Tibial artery (tissue), 4 donors: Measurements from ENCODE around the gene ARV1.

Experiments used
- DNase-seq, 2 donors: peaks; one replicate each; pipeline ENCODE4 v3.0.0-alpha.2; 2019
- H3K27ac ChIP-seq, 2 donors: fragments of 200-600 bp; sonication (generic) in 1 of 2; 1 replicate in 1 of 2; 2 replicates in 1 of 2; pipeline ENCODE4 v1.5.1; 2018 to 2019; ENCODE audit warnings: mild to moderate bottlenecking in 1 of 2
- H3K27me3 ChIP-seq, 2 donors: fragments of 200-600 bp; sonication (generic) in 1 of 2; one replicate each; pipeline versions ENCODE4 v1.5.1 to v1.6.0; 2016 to 2019
- H3K36me3 ChIP-seq, 3 donors: fragments of 200-600 bp; sonication (generic) in 2 of 3; one replicate each; pipeline ENCODE4 v1.5.1; 2016 to 2019; ENCODE audit warnings: mild to moderate bottlenecking in 2 of 3
- H3K4me1 ChIP-seq, 4 donors: fragments of 200-600 bp; sonication (generic) in 2 of 4; 1 replicate in 3 of 4; 2 replicates in 1 of 4; pipeline ENCODE4 v1.5.1; 2016 to 2019
- H3K4me3 ChIP-seq, 2 donors: fragments of 200-600 bp; sonication (generic) in 1 of 2; 1 replicate in 1 of 2; 2 replicates in 1 of 2; pipeline ENCODE4 v1.5.1; 2018 to 2019; ENCODE audit warnings: mild to moderate bottlenecking in 2 of 2
- H3K9me3 ChIP-seq, 3 donors: fragments of 200-600 bp; sonication (generic) in 1 of 3; one replicate each; pipeline ENCODE4 v1.5.1; 2016 to 2019
- intact Hi-C: fragments of 100-400 bp; cut with DNase I; formaldehyde crosslinking; loops from one replicate; pipeline ENCODE4 v1.15.0; 2023; ENCODE audit warnings: low total_unique reads
- TF ChIP-seq, protein P1 (sequence below), 2 experiments: fragments of 200-600 bp in 1 of 2; fragments of 450-650 bp in 1 of 2; IDR thresholded peaks; one replicate each; pipeline ENCODE4 v1.5.1; 2017 to 2019; ENCODE audit warnings: antibody characterized with exemption in 2 of 2, mild to moderate bottlenecking in 1 of 2, moderate library complexity in 1 of 2

The ARV1 gene

DNA sequence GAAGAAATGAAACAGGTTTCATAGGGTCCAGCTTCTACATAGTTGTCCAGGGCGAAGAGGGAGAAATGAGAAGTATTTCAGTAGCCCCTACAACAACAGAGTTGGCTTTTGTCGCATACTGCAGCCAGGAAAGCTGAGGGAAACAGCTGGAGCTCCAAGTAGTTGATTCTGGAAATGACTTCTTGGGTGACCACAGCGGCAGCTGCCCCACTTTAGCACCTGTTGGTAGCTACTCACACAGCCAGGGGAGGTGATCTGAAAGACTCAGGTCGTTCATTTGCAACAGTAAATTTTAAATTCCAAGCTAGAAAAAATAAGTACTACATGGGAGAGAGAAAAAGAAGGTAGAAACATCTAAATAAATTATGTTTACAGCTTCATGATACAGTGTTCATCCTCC lies 2.5 kb upstream of the ARV1 start:
- H3K4me1 ChIP-seq, result peaks cover 5 to 26% (median 15%) of the 10 kb centered on the region in 4 donors
- H3K36me3 ChIP-seq, result peaks cover 0 to 10% (median 0%) of the 10 kb centered on the region in 3 donors

DNA sequence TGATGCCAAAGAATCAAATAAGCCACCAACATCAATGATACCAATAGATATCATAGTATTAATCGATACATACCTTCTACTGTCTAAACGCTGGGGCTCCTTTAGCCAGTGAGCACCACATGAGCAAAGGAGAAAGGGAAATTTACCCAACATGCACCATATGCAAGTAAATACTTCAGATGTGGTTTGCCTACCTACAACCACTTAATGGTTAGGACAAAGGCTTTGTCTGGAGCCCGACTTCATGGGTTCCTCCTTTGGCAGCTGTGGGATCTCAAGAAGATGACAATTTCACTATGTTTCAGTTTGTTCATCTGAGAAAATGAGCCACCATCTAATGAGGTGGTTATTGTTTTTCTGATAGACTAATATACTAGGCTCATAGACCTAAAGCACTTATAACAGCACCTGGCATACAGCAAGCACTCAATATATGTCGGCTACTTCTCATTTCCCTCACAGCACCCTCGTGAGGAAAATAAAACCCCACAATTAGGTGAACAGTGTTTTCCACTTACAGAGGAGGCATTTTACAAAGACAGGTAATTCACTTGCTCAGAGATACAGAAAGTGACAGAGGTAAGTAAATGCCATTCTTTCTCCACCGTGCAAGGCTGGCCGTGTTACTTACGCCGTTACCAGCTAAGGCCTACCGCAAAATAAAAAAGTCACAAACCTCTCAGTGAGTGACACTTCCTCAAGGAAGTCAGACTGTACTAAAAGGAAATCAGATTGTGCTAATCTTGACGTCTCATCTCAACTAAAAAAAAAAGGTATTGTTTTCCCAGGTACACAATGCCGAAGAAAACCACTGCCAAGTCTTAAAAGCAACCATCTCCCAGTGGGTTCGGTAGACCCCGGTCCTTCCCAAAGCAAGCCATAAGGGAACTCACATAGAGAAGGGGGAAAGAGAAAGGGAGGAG lies 1.8 kb upstream of the ARV1 start:
- H3K27me3 ChIP-seq, result no peaks in the 10 kb centered on the region
- intact Hi-C loops, result loop anchor here (5.0 to 10.0 kb wide), 3 partner anchors 50 to 180 kb away; partner anchors contain the start of gene C1orf198
- no peak for DNase-seq
- H3K36me3 ChIP-seq, result peaks cover 0 to 10% (median 0%) of the 10 kb centered on the region in 3 donors
- peak overlapping the region; percentile 85 to 95 for H3K4me3 ChIP-seq
- peaks cover 5 to 26% (median 15%) of the 10 kb centered on the region in 4 donors for H3K4me1 ChIP-seq
- TF ChIP-seq, protein P1, sequence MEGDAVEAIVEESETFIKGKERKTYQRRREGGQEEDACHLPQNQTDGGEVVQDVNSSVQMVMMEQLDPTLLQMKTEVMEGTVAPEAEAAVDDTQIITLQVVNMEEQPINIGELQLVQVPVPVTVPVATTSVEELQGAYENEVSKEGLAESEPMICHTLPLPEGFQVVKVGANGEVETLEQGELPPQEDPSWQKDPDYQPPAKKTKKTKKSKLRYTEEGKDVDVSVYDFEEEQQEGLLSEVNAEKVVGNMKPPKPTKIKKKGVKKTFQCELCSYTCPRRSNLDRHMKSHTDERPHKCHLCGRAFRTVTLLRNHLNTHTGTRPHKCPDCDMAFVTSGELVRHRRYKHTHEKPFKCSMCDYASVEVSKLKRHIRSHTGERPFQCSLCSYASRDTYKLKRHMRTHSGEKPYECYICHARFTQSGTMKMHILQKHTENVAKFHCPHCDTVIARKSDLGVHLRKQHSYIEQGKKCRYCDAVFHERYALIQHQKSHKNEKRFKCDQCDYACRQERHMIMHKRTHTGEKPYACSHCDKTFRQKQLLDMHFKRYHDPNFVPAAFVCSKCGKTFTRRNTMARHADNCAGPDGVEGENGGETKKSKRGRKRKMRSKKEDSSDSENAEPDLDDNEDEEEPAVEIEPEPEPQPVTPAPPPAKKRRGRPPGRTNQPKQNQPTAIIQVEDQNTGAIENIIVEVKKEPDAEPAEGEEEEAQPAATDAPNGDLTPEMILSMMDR (IDR thresholded peaks at IDR 0.05), result no peak
- no peaks in the 10 kb centered on the region for H3K9me3 ChIP-seq
- peak overlapping the region in 1 of 2 donors; percentile 69 for H3K27ac ChIP-seq

More for the DNA sequence above, 2.5 kb upstream of the ARV1 start:
- no peaks in the 10 kb centered on the region for H3K27me3 ChIP-seq
- H3K9me3 ChIP-seq, result no peaks in the 10 kb centered on the region
- DNase-seq, result no peak
- H3K4me3 ChIP-seq, result no peak overlapping the region
- H3K27ac ChIP-seq, result no peak overlapping the region
- TF ChIP-seq, protein P1 (IDR thresholded peaks at IDR 0.05), result no peak
- intact Hi-C loops, result loop anchor here (5.0 to 10.0 kb wide), 3 partner anchors 49 to 179 kb away; partner anchors contain the start of gene C1orf198

DNA sequence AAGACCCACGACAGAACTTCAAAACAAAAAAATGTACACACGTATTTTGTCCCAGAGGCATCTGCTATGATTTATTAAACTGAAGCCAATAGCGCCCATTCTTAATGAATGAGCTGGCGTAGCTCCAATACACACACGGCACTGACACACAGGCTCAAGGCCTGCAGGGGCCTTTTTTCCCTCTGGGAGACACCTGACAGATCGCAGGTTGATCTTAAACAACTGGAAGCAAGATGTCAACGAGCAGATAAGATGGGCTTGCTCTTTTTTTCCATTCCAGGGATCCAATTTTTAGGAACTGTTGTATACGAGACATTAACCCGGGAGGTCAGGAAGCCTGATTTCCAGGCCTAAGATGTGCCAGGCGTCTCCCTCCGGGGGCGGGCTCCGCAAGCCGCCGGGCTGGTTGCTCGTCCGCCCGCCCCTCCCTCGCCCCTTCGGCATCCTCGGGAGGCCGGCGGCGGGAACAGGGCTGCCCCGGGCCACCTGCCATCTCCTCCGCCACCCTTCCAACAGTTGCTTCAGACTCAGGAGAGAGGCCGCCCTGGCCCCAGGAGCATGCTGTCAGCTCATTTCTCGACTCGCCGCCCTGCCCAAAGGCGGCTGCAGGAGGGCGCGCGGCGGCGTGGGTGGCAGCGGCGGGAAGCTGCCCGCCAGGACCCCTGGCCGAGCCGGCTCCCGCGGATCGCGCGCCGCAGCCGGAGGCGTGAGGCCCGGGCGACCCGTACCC lies 968 bp upstream of the ARV1 start:
- peaks cover 5 to 26% (median 15%) of the 10 kb centered on the region in 4 donors for H3K4me1 ChIP-seq
- peaks cover 0 to 17% (median 0%) of the 10 kb centered on the region in 3 donors for H3K36me3 ChIP-seq
- no peaks in the 10 kb centered on the region for H3K27me3 ChIP-seq
- peak in 1 of 2 donors; percentile 25 for DNase-seq
- peak overlapping the region; percentile 65 to 69 for H3K27ac ChIP-seq
- intact Hi-C loops, result loop anchor here (5.0 to 10.0 kb wide), 3 partner anchors 51 to 181 kb away; partner anchors contain the start of gene C1orf198
- H3K4me3 ChIP-seq, result peak overlapping the region; percentile 85 to 95
- H3K9me3 ChIP-seq, result no peaks in the 10 kb centered on the region
- TF ChIP-seq, protein P1 (IDR thresholded peaks at IDR 0.05), result no peak

DNA sequence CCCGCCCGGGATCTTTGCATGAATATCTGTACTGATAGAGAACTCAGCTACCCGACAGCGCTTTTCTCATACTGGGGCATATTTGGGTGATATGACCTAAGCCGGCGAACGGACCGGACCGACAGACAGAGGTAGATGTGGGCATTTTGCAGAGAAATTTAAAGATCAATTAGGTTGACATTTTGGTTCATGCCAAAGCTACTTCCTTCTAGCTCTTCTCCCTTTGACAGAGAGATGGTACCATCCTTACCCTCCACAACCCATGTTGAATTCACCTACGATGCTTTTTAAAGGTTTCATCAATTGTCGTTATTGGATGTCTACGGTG lies 459 bp downstream of the ARV1 start:
- Histone ChIP-seq H3K4me1 (peaks cover 5 to 26% (median 15%) of the 10 kb centered on the region in 4 donors), H3K27me3 (no peaks in the 10 kb centered on the region), H3K4me3 (peak overlapping the region; percentile 85 to 95), H3K36me3 (peaks cover 0 to 18% (median 0%) of the 10 kb centered on the region in 3 donors), H3K27ac (peak overlapping the region; percentile 48 to 69), H3K9me3 (no peaks in the 10 kb centered on the region)
- TF ChIP-seq, protein P1 (IDR thresholded peaks at IDR 0.05), result no peak
- intact Hi-C loops, result loop anchor here (5.0 to 10.0 kb wide), 3 partner anchors 52 to 182 kb away; partner anchors contain the start of gene C1orf198
- DNase-seq, result no peak

DNA sequence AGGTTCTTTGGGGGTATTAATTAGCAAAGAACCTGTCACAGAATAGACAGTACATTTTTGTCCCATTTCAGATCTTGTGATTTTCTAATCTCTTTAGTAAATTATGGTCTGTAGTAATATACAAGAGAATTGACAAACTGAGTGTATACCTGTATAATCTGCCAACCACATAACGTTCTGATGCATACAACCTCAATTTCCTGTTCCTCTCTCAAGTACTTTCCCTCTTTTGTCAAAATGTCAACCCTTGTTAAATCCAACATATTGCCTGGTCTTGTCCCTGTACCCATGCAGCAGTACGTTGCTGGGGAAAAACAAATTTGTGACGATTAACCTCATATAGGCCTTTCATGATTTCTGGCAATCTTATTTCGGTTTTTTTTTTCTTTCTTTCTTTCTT lies 1.1 kb downstream of the ARV1 start:
- TF ChIP-seq, protein P1 (IDR thresholded peaks at IDR 0.05), result no peak
- intact Hi-C loops, result loop anchor here (5.0 to 10.0 kb wide), 3 partner anchors 53 to 183 kb away; partner anchors contain the start of gene C1orf198

More for the DNA sequence above, 1.1 kb downstream of the ARV1 start:
- Histone ChIP-seq H3K9me3 (no peaks in the 10 kb centered on the region), H3K4me3 (peak overlapping the region in 1 of 2 donors; percentile 85), H3K27me3 (no peaks in the 10 kb centered on the region), H3K27ac (no peak overlapping the region), H3K36me3 (peaks cover 0 to 18% (median 0%) of the 10 kb centered on the region in 3 donors), H3K4me1 (peaks cover 5 to 26% (median 15%) of the 10 kb centered on the region in 4 donors)
- no peak for DNase-seq
